T follicular helper cell (primary cell): ENCODE data around the gene ITSN1.
"Not testable (repeated sequence)": the region's sequence is repeated elsewhere in the genome, so short reads cannot be mapped to it uniquely, and the experiment has no call there.

ENCODE experiments used
- DNase-seq: peaks from one replicate; pipeline ENCODE4 v3.0.0-alpha.2; 2020; ENCODE audit warnings: low read depth
- total RNA-seq, 2 experiments: gene quantifications; one replicate each; lab custom pipeline; 2026; lab: John Stamatoyannopoulos, UW

The ITSN1 gene
- total RNA-seq, result 4.0 to 7.1 reads per million in 2 experiments

DNA sequence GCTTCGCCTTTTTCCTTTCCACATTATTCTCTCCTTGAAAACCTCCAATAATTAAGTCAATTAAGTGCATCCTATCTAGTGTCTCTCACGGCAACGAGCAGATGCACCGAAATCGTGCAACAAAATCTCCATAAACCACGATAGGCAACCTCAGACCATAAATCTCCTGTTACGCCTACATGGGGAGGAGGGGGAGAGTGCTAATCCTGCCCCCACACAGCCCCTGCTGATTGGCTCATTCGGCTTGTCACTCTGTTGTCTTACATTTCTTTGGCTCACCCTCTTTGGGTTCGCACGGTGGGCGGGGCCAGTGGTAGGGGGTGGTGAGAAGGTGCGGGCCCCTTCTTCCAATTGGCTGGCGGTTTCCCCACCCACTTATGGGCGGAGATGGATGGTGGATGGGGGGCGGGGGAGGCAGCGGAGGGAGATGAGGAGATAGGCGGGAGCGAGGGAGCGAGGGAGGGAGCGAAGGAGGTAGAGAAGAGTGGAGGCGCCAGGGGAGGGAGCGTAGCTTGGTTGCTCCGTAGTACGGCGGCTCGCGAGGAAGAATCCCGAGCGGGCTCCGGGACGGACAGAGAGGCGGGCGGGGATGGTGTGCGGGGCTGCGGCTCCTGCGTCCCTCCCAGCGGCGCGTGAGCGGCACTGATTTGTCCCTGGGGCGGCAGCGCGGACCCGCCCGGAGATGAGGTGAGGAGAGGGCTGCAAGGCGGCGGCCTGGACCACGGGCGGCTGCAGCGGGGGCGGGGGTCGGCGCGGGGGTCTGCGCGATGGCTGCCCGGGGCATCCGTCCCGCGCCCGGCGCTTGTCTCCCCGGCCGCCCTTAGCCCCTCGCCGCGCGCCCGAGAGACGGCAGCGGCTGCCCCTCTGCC is at the start of gene ITSN1:
Gene ITSN1 (plus strand): TSS at position 475 of the 869 bp plus-strand sequence. CDS start 76,328 bp downstream, outside the sequence.
- DNase-seq, result peak; percentile 100

DNA sequence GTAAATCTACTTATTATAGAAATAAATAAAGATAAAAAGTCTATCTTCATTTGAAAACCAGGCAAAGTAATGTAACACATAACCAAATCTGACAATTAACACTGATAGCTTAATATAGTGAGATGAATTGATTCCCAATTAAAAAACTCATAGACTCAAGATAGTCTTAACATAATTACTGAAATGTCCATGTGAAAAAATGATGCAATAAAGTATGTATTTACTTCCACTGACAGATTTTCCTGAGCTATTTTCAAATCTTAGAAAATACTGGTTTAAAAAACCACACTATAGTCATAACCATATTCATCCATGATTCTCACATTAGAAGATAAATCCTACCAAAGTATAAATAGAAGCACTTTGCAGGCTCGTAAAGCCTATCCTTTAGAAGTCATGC is 44.2 kb upstream of the ITSN1 start:
- no peak for DNase-seq

DNA sequence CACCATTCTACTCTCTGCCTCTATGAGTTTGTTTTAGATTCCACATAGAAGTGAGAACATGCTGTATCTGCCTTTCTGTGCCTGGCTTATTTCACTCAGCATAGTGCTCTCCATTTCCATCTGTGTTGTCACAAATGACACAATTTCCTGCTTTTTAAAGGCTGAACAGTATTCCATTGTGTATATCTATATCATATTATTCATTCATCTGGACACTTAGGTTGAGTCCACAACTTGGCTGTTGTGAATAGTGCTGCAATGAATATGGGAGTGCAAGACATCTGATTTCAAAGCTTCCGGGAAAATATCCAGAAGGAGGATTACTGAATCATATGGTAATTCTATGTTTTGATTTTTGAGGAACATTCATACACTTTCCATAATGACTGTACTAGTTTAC is 33.7 kb upstream of the ITSN1 start:
- DNase-seq, result no peak

DNA sequence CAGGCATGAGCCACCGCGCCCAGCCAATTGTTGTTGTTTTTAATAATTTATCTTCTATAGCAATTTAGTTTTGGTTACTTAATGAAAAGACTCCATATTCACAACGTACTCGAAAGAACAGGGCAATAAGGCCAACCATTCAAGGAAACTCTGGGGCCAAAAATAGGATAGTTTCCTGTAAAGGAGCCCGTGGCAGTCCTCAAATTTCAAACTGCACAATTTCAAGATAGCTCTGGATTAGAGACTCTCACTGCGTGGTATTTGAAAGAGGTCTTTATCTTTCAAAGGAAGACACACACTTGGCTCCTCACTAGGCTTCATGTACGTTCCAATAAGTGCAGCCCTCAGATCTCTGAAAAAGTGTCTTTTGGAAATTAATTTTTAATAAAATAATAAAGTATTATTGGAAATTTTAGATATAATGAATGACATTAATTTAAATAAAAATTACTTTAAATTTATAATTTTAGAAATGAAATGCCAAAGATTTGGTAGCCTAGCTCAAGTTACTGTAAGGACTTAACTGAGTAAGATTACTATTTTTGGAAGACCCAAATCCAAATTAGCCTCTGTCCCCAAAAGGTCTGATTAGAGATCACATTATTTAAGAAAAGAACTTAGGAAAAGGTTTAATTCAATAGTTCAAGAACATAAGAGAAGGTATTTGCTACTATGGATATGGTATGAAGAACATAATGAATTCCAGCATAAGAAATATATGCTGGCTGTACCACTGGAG is 31.1 kb upstream of the ITSN1 start:
- DNase-seq, result no peak

DNA sequence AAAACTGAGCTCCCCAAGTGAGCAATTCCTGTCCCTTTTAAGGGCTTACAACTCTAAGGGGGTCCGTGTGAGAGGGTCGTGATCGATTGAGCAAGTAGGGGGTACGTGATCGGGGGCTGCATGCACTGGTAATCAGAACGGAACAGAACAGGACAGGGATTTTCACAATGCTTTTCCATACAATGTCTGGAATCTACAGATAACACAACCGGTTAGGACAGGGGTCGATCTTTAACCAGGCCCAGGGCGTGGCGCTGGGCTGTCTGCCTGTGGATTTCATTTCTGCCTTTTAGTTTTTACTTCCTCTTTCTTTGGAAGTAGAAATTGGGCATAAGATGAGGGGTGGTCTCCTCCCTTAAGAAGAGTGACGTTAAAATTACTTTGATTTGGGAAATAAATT is 24.7 kb upstream of the ITSN1 start:
- DNase-seq, result not testable (repeated sequence)

DNA sequence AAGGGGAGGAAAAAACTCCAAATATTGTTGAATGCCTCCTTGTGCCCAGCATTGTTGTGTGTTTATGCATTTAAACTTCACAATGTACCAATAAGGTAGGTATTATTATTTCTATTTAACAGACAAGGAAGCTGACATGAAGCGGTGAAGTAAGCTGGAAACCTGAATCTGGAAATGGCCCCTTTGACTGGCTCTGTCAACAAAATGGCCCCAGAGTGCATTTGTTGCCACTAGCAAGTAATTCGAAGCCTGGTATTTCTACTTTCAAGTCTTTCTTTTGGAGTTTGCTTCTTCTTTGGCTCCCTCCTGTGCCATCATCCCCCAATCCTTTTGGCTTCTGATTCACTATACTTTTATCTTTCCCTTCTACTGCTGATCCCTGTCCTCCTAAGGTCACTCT is 23.9 kb upstream of the ITSN1 start:
- no peak for DNase-seq

DNA sequence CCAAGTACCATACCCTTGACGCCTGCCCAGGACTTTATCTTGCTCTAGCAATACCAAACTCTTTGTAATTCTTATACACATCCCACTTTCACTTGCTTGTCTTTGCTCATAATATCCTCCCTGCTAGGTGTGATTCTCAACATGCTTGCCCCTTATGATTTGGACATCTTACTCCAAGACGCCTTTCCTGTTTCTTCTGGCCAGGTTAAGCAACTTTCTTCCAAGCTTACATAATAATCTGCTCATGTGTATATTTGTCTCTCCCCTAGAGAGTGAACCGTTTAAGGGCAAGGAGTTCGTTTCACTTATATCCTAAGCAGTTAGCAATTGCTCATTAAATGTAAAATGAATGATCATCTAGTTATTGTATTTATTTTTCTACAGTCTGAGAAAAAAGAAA is 22.6 kb upstream of the ITSN1 start:
- no peak for DNase-seq

DNA sequence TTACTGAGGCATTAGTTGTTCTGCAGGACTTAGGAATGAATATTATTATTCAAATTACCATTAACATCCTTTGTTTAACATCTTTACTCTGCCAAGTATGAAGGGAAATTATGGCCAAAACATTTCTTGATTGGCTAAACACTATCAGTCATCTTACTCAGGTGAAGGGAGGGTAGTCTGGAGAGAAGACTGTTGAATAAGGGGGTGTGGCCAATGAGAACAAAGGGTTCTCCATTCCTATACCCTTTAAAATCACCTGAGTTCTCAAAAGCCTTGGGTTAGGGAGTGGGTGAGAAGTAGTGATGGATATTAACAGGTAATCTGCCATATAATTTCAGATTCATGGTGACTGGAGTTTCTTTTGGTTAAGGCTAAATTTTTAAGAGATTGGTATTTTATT is 20.0 kb upstream of the ITSN1 start:
- no peak for DNase-seq

DNA sequence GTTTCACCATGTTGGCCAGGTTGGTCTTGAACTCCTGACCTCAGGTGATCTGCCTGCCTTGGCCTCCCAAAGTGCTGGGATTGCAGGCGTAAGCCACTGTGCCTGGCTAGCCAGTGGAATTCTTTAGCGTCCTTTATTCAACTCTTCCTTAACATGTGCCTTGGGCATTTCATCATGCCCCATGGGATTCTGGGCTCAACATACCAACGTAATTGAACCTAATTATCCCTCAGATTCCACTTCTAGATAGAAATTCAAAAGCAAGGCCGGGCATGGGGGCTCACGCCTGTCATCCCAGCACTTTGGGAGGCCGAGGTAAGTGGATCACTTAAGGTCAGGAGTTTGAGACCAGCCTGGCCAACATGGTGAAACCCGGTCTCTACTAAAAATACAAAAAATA is 16.1 kb upstream of the ITSN1 start:
- not testable (repeated sequence) for DNase-seq

DNA sequence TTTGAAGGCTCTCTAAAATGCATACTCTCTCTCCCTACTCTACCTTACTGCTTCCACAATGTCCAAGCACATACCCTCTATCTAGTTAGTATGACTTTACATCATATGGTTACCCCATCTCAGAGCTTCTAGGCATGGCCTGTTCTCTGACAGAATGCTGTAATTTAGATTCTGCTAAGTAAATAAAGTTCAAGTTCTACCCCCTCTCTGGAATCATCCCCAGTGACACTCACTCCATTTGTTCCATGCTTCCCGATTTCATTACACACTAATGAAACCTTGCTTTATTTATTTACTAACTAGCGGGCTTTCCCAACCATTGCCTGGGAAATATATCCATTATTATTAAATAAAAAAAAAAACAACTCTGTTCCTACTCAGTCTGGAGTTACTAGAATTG is 8.0 kb upstream of the ITSN1 start:
- no peak for DNase-seq

DNA sequence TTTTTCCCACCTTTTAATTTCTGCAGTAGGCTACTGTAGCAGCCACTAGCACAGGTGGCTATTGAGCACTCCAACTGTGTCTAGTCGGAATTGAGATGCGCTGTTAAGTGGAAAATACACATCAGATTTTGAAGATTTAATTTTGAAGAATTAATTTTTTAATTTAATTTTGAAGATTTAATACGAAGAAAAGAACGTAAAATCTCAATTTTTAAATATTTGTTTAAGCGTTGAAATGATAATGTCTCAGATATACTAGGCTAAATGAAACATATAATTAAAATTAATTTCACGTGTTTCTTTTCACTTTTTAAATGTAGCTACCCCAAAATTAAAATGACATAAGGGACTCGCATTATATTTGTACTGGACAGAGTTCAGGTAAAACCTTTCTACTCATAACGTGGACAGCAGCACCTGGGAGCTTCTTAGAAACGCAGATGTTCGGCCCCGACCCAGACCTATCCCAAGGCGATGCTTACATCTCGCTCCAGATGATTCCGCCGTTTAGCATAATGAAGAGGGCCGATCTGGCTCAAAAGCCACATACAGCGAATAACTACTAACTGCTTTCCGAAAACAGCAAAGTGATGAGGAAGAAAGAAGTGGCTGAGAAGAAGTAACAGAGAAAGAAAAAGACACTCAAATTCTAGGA is 1.5 kb upstream of the ITSN1 start:
- no peak for DNase-seq

DNA sequence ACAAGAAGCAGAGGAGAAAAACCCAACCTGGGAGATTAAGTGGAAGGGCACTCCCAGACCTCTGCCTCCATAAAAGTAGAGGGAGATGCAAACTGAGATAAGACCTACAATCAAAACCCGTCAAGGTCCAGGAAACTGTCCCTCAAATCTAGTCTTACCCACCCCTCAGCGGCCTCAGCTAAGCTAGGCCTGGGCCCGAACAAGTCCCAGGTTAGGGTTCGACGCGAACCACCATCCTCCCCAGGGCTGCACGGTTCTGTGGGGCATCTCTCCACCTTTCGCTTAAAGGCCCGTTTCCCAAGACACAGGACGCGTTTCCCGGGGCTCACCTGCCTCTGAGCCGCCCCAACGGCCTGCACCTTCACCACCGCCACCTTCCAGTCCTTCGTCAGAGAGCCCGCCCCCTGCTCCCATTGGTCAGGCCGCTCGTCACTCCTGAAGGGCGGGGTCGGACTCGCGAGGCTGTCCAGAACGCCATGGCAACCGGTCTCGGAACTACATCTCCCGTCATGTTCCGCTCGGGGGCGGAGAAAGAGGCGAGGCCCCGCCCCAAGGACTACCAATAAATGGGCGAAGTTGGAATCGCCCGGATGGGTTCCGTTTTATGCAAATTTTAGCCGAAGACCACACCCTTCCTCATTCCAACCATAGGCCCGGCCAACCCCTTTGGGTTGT is 812 bp upstream of the ITSN1 start, which contains the start of gene CRYZL1:
Gene CRYZL1 (minus strand): TSS at position 390 of the 675 bp plus-strand sequence. CDS start 10,190 bp downstream, outside the sequence.
- peak; percentile 100 for DNase-seq

DNA sequence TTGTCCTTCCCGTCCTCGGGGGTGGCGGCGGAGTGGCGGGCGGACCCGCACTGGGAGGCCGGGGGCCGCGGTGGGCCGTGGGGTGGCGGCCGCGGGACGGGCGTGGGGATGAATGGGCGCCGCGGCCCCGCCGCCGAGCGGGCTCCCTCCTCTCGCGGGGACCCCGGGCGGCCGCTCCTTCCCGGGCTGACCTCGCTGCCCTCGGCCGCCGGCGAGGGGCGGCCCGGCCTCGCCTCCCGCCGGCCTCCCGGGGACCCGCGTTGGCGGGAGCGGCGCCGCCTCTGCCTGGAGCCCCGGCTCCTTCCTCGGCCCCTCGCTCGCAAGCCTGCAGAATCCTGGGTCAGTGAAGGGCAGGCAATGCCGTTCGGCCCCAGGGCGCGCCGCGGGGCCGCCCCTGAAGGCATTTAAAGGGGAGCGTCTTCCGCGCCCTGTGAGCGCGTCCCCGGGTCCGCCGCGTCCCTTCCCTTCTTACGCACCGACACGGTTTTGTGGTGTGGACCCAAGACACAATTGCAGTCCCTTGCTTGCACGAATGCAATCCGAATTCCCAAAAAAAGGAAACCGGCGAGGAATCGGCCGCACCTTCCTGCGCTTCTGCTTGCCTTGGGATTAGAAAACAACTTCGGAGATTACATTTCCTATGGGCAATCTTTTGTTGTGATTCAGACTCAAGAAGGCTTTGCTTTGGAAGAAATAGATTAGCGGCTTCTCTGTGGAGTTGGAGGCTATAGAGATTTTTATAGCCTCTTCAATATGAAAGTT is 776 bp downstream of the ITSN1 start:
- no peak for DNase-seq

DNA sequence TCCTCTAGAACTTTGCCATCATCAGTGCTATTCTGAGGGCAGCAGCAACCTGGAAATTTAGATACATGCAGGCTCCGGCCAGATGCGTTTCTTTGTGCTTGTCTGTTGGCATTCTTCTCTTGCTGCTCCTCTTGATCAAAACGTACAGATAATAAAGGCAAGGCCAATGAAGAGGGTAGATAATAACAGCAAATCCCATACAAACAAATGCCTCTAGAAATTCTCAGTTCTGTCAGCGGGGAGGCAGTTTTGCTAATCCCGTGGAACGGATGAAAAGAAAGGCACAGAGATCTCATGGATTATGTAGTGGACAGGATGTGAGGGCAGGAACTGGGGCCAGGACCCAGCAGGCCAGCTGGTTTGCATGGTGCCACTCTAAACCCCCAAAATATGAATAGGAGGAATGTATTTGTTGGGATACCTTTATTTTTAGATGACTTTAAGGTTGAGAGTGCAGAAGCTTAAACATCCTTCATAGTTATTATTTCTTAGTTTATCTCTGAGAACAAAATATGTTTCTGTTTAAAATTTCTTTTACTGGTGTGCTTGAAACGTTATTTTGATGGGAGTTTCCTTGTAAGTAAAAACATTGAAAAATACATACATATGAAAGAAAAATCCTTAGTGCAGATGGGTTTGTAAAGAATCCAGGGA is 1.5 kb downstream of the ITSN1 start:
- DNase-seq, result no peak

DNA sequence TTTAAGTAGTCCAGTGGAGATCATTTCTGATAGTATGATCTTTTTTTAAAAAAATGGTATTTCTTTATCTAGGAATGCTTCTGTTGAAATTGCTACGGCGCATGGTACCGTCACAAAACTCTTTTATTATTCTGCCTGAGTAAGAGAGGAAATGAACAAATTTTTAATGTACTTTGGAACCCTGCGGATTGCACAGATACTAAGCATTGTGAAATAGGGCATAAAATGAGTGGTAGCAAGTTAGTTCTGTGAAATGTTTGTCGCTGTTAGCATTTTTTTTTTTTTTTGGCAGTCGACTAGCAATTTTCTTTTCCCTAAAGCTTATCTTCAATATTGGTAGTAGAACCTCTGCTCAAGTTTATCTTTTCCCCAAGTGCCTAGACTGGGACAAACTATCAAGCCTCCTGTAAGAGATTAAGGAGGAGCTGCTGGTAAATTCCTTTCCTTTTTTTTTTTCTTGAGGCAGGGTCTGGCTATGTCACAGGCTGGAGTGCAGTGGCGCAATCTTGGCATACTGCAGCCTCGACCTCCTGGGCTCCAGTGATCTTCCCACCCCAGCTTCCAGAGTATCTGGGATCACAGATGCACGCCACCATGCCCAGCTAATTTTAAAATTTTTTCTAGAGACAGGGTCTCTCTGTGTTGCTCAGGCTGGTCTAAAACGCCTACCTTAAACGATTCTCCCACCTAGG is 2.2 kb downstream of the ITSN1 start:
- no peak for DNase-seq

DNA sequence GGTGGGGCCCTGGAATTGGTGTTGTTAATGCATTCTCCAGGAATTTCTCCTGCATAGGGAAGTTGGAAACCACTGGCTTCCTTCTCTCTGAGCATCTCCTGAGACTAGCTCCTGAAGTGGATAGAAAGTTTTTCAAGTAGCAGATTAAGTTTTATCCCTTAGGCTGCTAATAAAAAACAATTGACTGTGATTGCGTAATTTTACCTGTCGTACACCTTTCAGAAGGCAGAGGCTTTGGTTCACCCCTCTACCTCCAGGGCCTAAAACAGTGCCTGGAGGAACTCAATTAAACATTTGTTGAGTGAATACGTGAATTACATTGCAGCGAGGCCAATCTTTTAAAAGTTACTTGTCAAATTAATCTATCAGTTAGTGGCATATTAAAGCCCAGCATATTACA is 3.4 kb downstream of the ITSN1 start:
- no peak for DNase-seq

DNA sequence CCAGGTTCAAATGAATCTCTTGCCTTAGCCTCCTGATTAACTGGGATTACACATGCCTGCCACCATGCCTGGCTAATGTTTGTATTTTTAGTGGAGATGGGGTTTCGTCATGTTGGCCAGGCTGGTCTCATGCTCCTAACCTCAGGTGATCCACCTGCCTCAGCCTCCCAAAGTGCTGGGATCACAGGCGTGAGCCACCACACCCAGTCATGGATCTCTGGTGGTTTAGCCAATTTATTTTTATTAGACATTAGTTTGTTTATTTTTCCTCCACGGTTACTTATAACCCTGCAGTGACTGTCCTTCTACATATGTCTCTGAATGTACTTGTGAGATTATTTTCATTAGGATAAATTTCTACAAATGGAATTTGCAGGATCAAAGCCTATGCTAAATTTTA is 5.3 kb downstream of the ITSN1 start:
- no peak for DNase-seq

DNA sequence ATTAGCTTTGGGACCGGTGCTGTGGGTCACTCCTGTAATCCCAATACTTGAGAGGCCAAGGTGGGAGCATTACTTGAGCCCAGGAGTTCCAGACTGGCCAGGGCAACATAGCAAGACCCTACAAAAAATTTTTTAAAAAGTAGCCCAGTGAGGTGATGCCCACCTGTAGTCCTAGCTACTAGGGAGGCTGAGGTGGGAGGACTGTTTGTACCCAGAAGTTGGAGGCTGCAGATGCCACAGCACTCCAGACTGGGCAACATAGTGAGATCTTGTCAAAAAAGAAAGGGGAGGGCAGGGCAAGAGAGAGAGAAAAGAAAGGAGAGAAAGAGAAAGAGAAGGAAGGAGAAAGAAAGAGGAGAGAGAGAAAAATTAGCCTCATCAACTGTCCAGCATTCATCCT is 6.3 kb downstream of the ITSN1 start:
- no peak for DNase-seq

DNA sequence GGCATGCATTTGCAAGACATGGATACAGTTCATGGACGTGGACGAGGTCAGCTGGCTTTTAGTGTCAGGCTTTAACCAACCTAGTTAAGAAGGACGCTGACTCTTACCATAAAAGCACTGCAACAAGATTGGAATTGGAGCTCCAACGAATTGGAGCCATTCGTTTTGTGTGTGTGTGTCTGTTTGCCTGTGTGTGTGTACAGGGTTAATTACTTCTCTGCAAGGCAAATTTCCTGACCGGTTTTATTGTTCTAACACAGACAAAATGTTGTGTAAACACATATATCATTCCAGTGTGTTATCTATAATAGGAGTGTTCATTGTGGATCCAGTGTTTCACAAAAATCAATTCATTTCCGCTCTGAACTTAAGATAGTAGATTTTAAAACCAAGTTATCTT is 7.9 kb downstream of the ITSN1 start:
- DNase-seq, result no peak

DNA sequence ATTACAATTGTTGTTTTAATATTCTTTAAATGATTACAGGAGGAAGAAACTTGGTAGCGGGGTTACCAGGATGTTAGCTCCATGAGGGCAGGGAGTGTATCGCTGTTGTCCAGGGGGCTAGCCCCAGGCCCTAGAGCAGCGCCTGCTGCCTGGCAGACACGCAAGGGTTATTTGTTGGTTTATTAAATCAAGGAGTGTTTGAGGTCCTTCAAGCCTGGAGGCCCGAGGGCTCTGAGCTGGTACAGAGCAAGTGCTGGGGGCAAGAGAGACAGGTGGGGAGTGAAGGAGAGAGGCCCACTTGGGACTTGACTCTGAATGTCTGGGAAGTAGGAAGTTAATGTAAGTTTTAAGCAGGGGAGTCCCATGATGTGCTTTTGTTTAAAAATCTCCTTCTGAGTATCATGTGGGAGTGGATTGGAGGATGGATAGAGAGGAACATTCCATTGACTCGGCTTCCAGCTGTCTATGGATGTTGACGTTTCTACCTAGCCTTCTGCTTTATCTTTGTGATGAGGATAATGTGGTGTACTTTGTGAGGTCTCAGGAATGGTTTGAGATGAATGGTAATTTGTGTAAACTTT is 8.7 kb downstream of the ITSN1 start:
- no peak for DNase-seq
